Measurements from ENCODE around the gene GASK1A.

The GASK1A gene

GRCh38 chr3:43080726-43081568, 101.8 kb downstream of the GASK1A start:
- POLR2A ChIA-PET, result no interaction called here
- no peak for TF ChIP-seq ARNT (IDR thresholded peaks at IDR 0.05)
- CTCF ChIA-PET, result no interaction called here
- no peak for DNase-seq (ENCODE audit: extremely low spot score)

DNA sequence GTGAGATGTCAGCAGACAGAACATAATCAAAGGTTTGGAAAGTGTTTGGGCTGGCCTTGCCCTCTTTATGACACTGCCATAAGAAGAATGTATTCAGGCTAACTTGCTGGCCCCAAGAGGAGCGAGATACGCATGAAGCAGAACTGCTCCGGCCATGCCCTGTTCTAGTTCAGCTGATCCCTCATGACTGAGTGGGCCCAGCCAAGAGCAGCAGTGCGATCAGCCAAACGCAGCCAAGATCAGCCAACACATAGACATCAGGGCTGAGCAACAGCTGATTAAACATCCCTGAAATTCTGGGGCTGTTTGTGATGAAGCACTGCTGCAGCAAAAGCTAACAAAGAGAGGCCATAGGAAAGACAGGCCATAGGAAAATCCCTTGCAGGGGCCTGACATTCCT, 102.7 kb downstream of the GASK1A start:
- POLR2A ChIA-PET, result no interaction called here
- CTCF ChIA-PET, result no interaction called here
- no peak for TF ChIP-seq BHLHE40 (IDR thresholded peaks at IDR 0.05; ENCODE audit: borderline replicate concordance)
- no peak for TF ChIP-seq NFRKB (IDR thresholded peaks at IDR 0.05)
- no peak for DNase-seq (ENCODE audit: extremely low spot score)

DNA sequence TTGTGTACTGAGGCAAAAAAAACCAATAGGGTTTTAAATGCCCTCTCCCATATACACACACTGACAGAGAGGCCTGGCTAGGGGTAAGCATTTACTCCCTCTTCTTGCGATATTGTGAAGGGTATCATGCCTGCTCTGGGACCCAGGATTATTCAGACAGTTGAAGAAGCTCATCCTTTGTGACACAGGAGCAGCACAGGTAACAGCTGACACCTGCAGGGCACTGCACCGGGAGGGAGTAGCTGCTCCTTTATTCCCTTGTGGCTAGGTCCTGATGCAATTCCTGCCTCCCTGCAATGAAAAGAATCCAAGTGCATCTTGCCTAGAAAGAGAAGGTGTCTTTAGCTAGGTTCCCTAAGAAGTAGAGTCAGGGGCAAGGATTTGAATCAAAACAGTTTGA, 103.3 kb downstream of the GASK1A start:
- ChIA-PET CTCF (no interaction called here), POLR2A (no interaction called here)
- TF ChIP-seq NFRKB (IDR thresholded peaks at IDR 0.05) (no peak), HDGF (IDR thresholded peaks at IDR 0.05; ENCODE audit: borderline replicate concordance) (no peak), L3MBTL2 (conservative IDR thresholded peaks at IDR 0.05) (no peak), ELF4 (IDR thresholded peaks at IDR 0.05) (no peak), FOXK2 (IDR thresholded peaks at IDR 0.05) (no peak), SUZ12 (IDR thresholded peaks at IDR 0.05) (no peak), ARNT (IDR thresholded peaks at IDR 0.05) (no peak), FOXA1 (IDR thresholded peaks at IDR 0.05) (no peak), CTBP1 (IDR thresholded peaks at IDR 0.05; ENCODE audit: borderline replicate concordance) (no peak), SP1 (IDR thresholded peaks at IDR 0.05) (no peak), LEF1 (IDR thresholded peaks at IDR 0.05; ENCODE audit: borderline replicate concordance) (no peak), BHLHE40 (IDR thresholded peaks at IDR 0.05; ENCODE audit: borderline replicate concordance) (no peak), FOXM1 (IDR thresholded peaks at IDR 0.05; ENCODE audit: borderline replicate concordance) (no peak), TARDBP (IDR thresholded peaks at IDR 0.05) (no peak)
- TF ChIP-seq, protein P1, sequence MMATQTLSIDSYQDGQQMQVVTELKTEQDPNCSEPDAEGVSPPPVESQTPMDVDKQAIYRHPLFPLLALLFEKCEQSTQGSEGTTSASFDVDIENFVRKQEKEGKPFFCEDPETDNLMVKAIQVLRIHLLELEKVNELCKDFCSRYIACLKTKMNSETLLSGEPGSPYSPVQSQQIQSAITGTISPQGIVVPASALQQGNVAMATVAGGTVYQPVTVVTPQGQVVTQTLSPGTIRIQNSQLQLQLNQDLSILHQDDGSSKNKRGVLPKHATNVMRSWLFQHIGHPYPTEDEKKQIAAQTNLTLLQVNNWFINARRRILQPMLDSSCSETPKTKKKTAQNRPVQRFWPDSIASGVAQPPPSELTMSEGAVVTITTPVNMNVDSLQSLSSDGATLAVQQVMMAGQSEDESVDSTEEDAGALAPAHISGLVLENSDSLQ (IDR thresholded peaks at IDR 0.05), result no peak
- no peak for DNase-seq (ENCODE audit: extremely low spot score)

GRCh38 chr3:43086460-43087165, 107.5 kb downstream of the GASK1A start:
- ChIA-PET CTCF (interaction anchor here (1.4 to 1.9 kb wide), 2 partner anchors 125 kb away, joined by 4 to 7 read pairs; no protein-coding TSS in a partner anchor), POLR2A (no interaction called here)
- no peak for TF ChIP-seq ZNF384 (IDR thresholded peaks at IDR 0.05)
- TF ChIP-seq, protein P1 (IDR thresholded peaks at IDR 0.05), result peak; percentile 58; the same call in 1 of the 2 replicates
- TF ChIP-seq FOXM1 (IDR thresholded peaks at IDR 0.05; ENCODE audit: borderline replicate concordance), result no peak
- TF ChIP-seq TARDBP (IDR thresholded peaks at IDR 0.05), result no peak
- TF ChIP-seq ELF4 (IDR thresholded peaks at IDR 0.05), result no peak
- no peak for TF ChIP-seq SUZ12 (IDR thresholded peaks at IDR 0.05)
- no peak for TF ChIP-seq HDGF (IDR thresholded peaks at IDR 0.05; ENCODE audit: borderline replicate concordance)
- TF ChIP-seq LEF1 (IDR thresholded peaks at IDR 0.05; ENCODE audit: borderline replicate concordance), result no peak
- DNase-seq (ENCODE audit: extremely low spot score), result no peak

DNA sequence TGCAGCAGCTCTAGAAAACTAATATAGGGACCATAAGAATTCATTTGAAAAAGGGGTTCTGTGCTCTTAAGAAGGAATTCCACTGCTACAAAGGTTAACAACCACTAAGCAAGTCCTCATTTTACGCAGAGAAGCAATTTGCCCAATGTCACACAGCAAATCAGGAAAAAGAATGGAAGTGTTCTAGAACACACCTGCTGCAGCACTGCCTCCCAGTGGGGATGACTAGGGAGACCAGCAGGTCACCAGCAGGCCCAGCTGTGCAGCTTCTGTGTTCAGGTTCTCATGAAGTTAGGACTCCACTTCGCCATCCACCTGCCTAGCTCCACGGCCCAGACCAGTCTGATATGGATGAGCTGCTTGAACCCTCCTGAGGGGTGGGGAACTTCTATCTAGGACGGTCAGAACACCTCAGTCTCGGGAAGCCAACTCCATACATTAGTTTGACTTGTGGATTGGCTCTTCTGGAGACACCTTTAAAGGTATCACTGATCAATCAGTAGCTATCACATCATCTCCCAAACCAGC, 108.2 kb downstream of the GASK1A start:
- TF ChIP-seq BHLHE40 (IDR thresholded peaks at IDR 0.05; ENCODE audit: borderline replicate concordance) (no peak), SP1 (IDR thresholded peaks at IDR 0.05) (no peak), CTBP1 (IDR thresholded peaks at IDR 0.05; ENCODE audit: borderline replicate concordance) (no peak), FOXM1 (IDR thresholded peaks at IDR 0.05; ENCODE audit: borderline replicate concordance) (no peak), FOXA1 (IDR thresholded peaks at IDR 0.05) (no peak), ELF4 (IDR thresholded peaks at IDR 0.05) (no peak)
- ChIA-PET POLR2A (no interaction called here), CTCF (interaction anchor here (1.9 kb wide), 1 partner anchor 125 kb away, joined by 7 read pairs; no protein-coding TSS in a partner anchor)
- DNase-seq (ENCODE audit: extremely low spot score), result no peak

DNA sequence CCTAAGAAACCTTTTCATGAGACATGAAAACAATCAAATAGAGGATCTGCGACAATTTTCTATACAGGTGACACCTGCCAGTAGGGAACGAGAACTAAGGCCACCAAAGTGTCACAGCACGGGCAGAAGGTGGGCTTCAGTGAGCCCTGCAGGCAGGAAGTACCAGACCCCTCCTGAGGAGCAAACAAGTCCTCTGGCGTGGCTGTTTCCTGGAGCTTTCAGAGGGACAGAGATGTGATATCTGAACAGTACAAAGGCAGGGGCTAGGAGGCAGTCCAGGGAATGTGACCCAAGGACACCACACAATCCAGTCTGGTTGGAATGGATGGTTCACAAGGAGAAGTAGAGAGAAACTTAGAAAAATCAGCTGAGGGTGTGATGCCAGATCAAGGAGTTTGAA, 110.0 kb downstream of the GASK1A start:
- ChIA-PET POLR2A (no interaction called here), CTCF (interaction anchor here (0.6 kb wide), 1 partner anchor 63 kb away, joined by 3 read pairs; no protein-coding TSS in a partner anchor)
- no peak for DNase-seq (ENCODE audit: extremely low spot score)
- TF ChIP-seq FOXM1 (IDR thresholded peaks at IDR 0.05; ENCODE audit: borderline replicate concordance), result no peak
- no peak for TF ChIP-seq NFRKB (IDR thresholded peaks at IDR 0.05)
- TF ChIP-seq LEF1 (IDR thresholded peaks at IDR 0.05; ENCODE audit: borderline replicate concordance), result no peak
- TF ChIP-seq HDGF (IDR thresholded peaks at IDR 0.05; ENCODE audit: borderline replicate concordance), result no peak
- TF ChIP-seq BHLHE40 (IDR thresholded peaks at IDR 0.05; ENCODE audit: borderline replicate concordance), result no peak
- TF ChIP-seq ELF4 (IDR thresholded peaks at IDR 0.05), result no peak
- TF ChIP-seq FOXK2 (IDR thresholded peaks at IDR 0.05), result no peak
- TF ChIP-seq, protein P1 (IDR thresholded peaks at IDR 0.05), result no peak
- TF ChIP-seq CTBP1 (IDR thresholded peaks at IDR 0.05; ENCODE audit: borderline replicate concordance), result no peak
- no peak for TF ChIP-seq ZNF384 (IDR thresholded peaks at IDR 0.05)
- TF ChIP-seq TARDBP (IDR thresholded peaks at IDR 0.05), result no peak
- no peak for TF ChIP-seq FOXA1 (IDR thresholded peaks at IDR 0.05)
- TF ChIP-seq L3MBTL2 (conservative IDR thresholded peaks at IDR 0.05), result no peak
- TF ChIP-seq SUZ12 (IDR thresholded peaks at IDR 0.05), result no peak
- no peak for TF ChIP-seq SP1 (IDR thresholded peaks at IDR 0.05)
- TF ChIP-seq ARNT (IDR thresholded peaks at IDR 0.05), result no peak

All from HEK293T (cell line).